Retinal pigment epithelial cell (primary cell): ENCODE results near the gene MYL5.
A peak's percentile ranks its signal among the peaks of the same experiment; 100 is the strongest.

ENCODE experiments used
- DNase-seq: peaks from one replicate; pipeline ENCODE4 v3.0.0-alpha.2; 2010; ENCODE audit warnings: low read depth
- H3K4me3 ChIP-seq: 2 replicates; pipeline ENCODE4 v1.5.1; 2011; ENCODE audit warnings: mild to moderate bottlenecking, low read length, control low read depth, moderate library complexity
- CTCF ChIP-seq: conservative IDR thresholded peaks from 2 replicates; pipeline ENCODE4 v1.5.1; 2011; ENCODE audit warnings: low read depth, low read length, control low read depth, inconsistent platforms

Gene MYL5

GRCh38 chr4:674172-675035 is at the start of gene MYL5, which contains the start of gene ATP5ME:
Gene MYL5, plus strand, starts transcription at chr4:674542. Its CDS starts 3,485 bp downstream, at chr4:678027.
Gene ATP5ME, minus strand, starts transcription at chr4:674276. Its CDS starts 29 bp downstream, at chr4:674247.
- DNase-seq = peak; percentile 83
- peak; percentile 79 for TF ChIP-seq CTCF
- H3K4me3 ChIP-seq = peak within 1 kb of the TSS; percentile 80

GRCh38 chr4:624705-625590 is 49.4 kb upstream of the MYL5 start, which contains the start of gene PDE6B:
Gene PDE6B, plus strand, starts transcription at chr4:625573. Its CDS starts 54 bp downstream, at chr4:625627.
- H3K4me3 ChIP-seq = no peak within 1 kb of the TSS
- DNase-seq = peak; percentile 18
- TF ChIP-seq CTCF = no peak

- TF ChIP-seq CTCF = no peak
- DNase-seq = no peak
- no peak overlapping the region for H3K4me3 ChIP-seq
These were observed 48.6 kb upstream of the MYL5 start for GRCh38 chr4:625631-626161.

- DNase-seq = no peak
- no peak for TF ChIP-seq CTCF
- no peak overlapping the region for H3K4me3 ChIP-seq
These were observed 47.9 kb upstream of the MYL5 start for GRCh38 chr4:626201-627091.

GRCh38 chr4:627347-628125 is 46.8 kb upstream of the MYL5 start:
- H3K4me3 ChIP-seq = no peak overlapping the region
- TF ChIP-seq CTCF = no peak
- DNase-seq = no peak
